Activated naive CD4-positive, alpha-beta T cell treated with anti-CD3 and anti-CD28 coated beads, Interleukin-2, amount 10 ng/mL, durations not matched to agents 7 days and 5 days (primary cell): Measurements from ENCODE around the gene BSCL2.
A peak's percentile ranks its signal among the peaks of the same experiment; 100 is the strongest.

ENCODE experiments used
- CTCF ChIA-PET: fragments of 350-600 bp; sonication (Branson Sonifier 250); formaldehyde crosslinking; loops from one replicate; lab custom pipeline; 2021; ENCODE audit warnings: antibody characterized with exemption; lab: Charles Lee
- DNase-seq: peaks from one replicate; pipeline ENCODE4 v3.0.0-alpha.2; 2020
- H3K27ac Mint-ChIP-seq: one replicate; pipeline ENCODE4 v1.8.0; 2021; ENCODE audit warnings: mild to moderate bottlenecking, moderate library complexity, mixed read lengths
- H3K27me3 Mint-ChIP-seq: one replicate; pipeline ENCODE4 v1.8.0; 2021; ENCODE audit warnings: mild to moderate bottlenecking, mixed read lengths
- H3K36me3 Mint-ChIP-seq: one replicate; pipeline ENCODE4 v1.8.0; 2021; ENCODE audit warnings: mixed read lengths
- H3K4me1 Mint-ChIP-seq: one replicate; pipeline ENCODE4 v1.8.0; 2021; ENCODE audit warnings: mixed read lengths
- H3K4me3 Mint-ChIP-seq: one replicate; pipeline ENCODE4 v1.8.0; 2021; ENCODE audit warnings: mild to moderate bottlenecking, moderate library complexity, mixed read lengths
- H3K9me3 Mint-ChIP-seq: one replicate; pipeline ENCODE4 v1.8.0; 2021; ENCODE audit warnings: mixed read lengths

The BSCL2 gene

DNA sequence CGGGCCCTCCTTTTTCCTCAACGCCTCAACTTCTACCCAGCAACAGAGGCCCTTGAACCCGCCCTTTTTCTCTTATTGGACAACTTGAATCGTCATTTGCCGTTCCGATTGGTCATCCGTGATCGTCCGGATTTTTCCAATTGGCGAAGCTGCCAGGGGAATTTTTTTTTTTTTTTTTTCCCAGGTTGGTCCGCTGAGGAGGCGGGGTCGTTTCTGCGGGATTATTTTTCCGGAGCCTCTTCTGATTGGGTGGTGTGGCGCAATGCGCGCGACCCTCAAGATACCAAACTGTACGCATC lies 20.6 kb upstream of the BSCL2 start:
- Mint-ChIP-seq H3K4me1 (peaks cover 51% of the 10 kb centered on the region), H3K27ac (peak overlapping the region; percentile 99), H3K4me3 (peak overlapping the region; percentile 94), H3K36me3 (peaks cover 54% of the 10 kb centered on the region), H3K27me3 (peaks cover 3% of the 10 kb centered on the region), H3K9me3 (no peaks in the 10 kb centered on the region)
- peak; percentile 90 for DNase-seq
- CTCF ChIA-PET = interaction anchor here (0.8 to 1.3 kb wide), 4 partner anchors 22 to 48 kb away, joined by 3 to 4 read pairs (median 3); no protein-coding TSS in a partner anchor

GRCh38 chr11:62727165-62727871 lies 20.1 kb upstream of the BSCL2 start, which contains the start of gene HNRNPUL2:
TSS of gene HNRNPUL2 (minus strand) at chr11:62727457. CDS start at chr11:62727156, 301 bp downstream.
- CTCF ChIA-PET = interaction anchor here (0.8 to 1.3 kb wide), 4 partner anchors 21 to 48 kb away, joined by 3 to 4 read pairs (median 3); no protein-coding TSS in a partner anchor
- Mint-ChIP-seq H3K36me3 (peaks cover 59% of the 10 kb centered on the region), H3K9me3 (no peaks in the 10 kb centered on the region), H3K4me1 (peaks cover 54% of the 10 kb centered on the region), H3K27ac (peak within 1 kb of the TSS; percentile 99), H3K4me3 (peak within 1 kb of the TSS; percentile 94), H3K27me3 (peaks cover 3% of the 10 kb centered on the region)
- DNase-seq = peak; percentile 99

DNA sequence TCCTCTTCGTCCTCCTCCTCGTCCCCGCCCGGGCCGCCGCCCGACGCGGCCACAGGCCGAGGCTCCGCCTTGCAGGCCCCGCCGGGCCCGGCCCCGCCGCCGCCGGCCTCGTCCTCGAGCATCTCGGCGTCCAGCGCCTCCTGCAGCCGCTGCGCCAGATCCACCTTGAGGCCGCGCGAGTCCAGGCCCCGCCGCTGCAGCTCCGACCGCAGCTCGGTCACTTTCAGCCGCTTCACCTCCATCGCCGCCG lies 19.6 kb upstream of the BSCL2 start:
- peaks cover 3% of the 10 kb centered on the region for H3K27me3 Mint-ChIP-seq
- peak overlapping the region; percentile 99 for H3K27ac Mint-ChIP-seq
- H3K36me3 Mint-ChIP-seq = peaks cover 64% of the 10 kb centered on the region
- H3K4me1 Mint-ChIP-seq = peaks cover 59% of the 10 kb centered on the region
- no peaks in the 10 kb centered on the region for H3K9me3 Mint-ChIP-seq
- no peak for DNase-seq
- H3K4me3 Mint-ChIP-seq = peak overlapping the region; percentile 94
- CTCF ChIA-PET = interaction anchor here (0.8 to 1.3 kb wide), 5 partner anchors 21 to 49 kb away, joined by 3 to 5 read pairs (median 3); no protein-coding TSS in a partner anchor

DNA sequence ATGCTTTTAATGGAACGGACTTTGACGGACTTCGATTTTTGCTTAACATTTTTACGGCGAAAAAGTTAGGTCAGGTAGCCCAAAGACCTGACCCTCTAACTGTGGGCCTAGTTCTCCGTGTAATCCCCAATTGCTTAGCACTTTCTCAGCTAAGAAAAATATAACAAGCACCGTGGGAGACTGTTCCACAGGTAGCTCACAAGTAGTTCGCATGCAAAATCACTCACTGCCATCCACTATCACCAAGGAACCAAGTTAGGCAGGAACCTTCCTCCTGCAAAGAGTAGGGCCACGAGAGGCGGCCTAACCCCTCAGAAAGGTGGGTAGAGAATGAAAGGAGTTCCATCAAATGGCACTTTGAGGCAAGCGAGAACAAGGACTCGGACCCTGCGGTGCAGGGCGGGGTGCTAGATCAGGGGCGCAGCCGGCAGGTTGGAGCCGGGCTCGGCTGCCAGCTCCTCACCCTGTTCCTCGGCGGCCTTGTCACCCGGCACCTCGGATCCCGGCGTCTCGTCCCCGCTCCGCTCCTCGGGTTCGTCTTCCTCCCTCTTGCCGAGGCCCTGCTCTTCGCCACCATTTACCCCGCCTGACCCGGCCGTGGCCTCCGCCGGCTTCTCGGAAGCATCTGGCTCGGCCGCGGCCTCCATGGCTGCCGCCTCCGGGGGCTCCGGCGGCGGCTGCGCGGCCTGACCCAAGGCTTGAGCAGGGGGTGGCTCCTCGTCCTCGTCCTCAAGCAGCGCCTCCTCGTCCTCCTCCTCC lies 19.1 kb upstream of the BSCL2 start:
- peak; percentile 50 for DNase-seq
- Mint-ChIP-seq H3K36me3 (peaks cover 66% of the 10 kb centered on the region), H3K27me3 (peaks cover 3% of the 10 kb centered on the region), H3K9me3 (no peaks in the 10 kb centered on the region), H3K27ac (peak overlapping the region; percentile 99), H3K4me1 (peaks cover 58% of the 10 kb centered on the region), H3K4me3 (peak overlapping the region; percentile 94)
- CTCF ChIA-PET = interaction anchor here (0.6 to 2.0 kb wide), 8 partner anchors 10 to 1328 kb away, joined by 3 to 5 read pairs (median 4); partner anchors contain the start of gene ZBTB3

GRCh38 chr11:62725646-62726045 lies 18.4 kb upstream of the BSCL2 start:
- H3K4me1 Mint-ChIP-seq = peaks cover 59% of the 10 kb centered on the region
- peak overlapping the region; percentile 94 for H3K4me3 Mint-ChIP-seq
- CTCF ChIA-PET = interaction anchor here (0.6 to 2.0 kb wide), 6 partner anchors 10 to 1327 kb away, joined by 3 to 5 read pairs (median 4); partner anchors contain the start of gene ZBTB3
- H3K36me3 Mint-ChIP-seq = peaks cover 70% of the 10 kb centered on the region
- H3K9me3 Mint-ChIP-seq = no peaks in the 10 kb centered on the region
- no peak for DNase-seq
- peaks cover 3% of the 10 kb centered on the region for H3K27me3 Mint-ChIP-seq
- H3K27ac Mint-ChIP-seq = peak overlapping the region; percentile 99

DNA sequence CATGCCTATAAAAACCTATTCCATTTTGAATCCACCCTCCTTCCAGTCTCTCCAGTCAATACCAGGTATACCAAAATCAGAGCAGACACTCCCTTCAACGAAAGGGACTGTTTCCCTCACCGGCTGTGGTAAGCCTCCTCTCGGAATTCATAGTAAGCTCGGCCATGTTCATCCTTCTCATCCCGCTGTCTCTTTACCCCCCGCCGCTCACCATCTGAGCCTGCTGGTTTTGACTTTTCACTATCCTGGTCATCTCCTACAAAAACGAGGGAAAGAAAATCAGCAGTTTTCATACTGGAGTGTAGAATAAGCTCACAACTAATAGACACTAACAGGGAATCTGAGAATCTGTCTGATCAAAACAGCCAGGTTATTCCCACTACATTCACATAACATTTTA lies 16.9 kb upstream of the BSCL2 start:
- no peak for DNase-seq
- Mint-ChIP-seq H3K4me1 (peaks cover 58% of the 10 kb centered on the region), H3K4me3 (peak overlapping the region; percentile 94), H3K27me3 (peaks cover 3% of the 10 kb centered on the region), H3K27ac (peak overlapping the region; percentile 74), H3K36me3 (peaks cover 81% of the 10 kb centered on the region), H3K9me3 (no peaks in the 10 kb centered on the region)
- CTCF ChIA-PET = interaction anchor here (0.9 to 1.4 kb wide), 2 partner anchors 28 to 44 kb away, joined by 4 to 5 read pairs; no protein-coding TSS in a partner anchor

DNA sequence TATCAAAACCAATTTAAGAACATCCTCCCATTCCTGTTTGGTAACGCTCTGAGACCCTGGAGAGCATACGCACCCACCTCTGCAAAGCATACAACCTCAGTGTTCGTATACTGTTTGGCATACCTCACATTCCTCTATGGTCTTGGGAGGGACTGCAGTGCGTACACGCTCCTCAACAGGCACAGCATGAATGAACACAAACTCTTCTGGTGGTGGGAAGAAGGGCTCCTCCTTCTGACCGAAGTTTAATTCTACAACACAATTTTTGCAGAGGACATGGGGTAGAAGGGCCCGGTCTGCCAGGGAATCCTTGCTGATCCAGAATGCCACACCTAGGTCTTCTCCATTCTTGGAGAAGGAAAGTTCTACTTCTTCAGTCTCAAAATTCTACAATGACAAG lies 14.8 kb upstream of the BSCL2 start:
- Mint-ChIP-seq H3K4me3 (no peak overlapping the region), H3K36me3 (peaks cover 86% of the 10 kb centered on the region), H3K9me3 (no peaks in the 10 kb centered on the region), H3K4me1 (peaks cover 65% of the 10 kb centered on the region), H3K27ac (peak overlapping the region; percentile 70), H3K27me3 (no peaks in the 10 kb centered on the region)
- CTCF ChIA-PET = interaction anchor here (0.8 kb wide), 1 partner anchor 45 kb away, joined by 5 read pairs; no protein-coding TSS in a partner anchor
- no peak for DNase-seq

- H3K36me3 Mint-ChIP-seq = peaks cover 89% of the 10 kb centered on the region
- H3K27ac Mint-ChIP-seq = peak overlapping the region; percentile 34
- CTCF ChIA-PET = no interaction called here
- H3K4me3 Mint-ChIP-seq = no peak overlapping the region
- H3K4me1 Mint-ChIP-seq = peaks cover 75% of the 10 kb centered on the region
- H3K27me3 Mint-ChIP-seq = no peaks in the 10 kb centered on the region
- no peaks in the 10 kb centered on the region for H3K9me3 Mint-ChIP-seq
- no peak for DNase-seq
Observed at GRCh38 chr11:62719302-62719978, 12.2 kb upstream of the BSCL2 start.

DNA sequence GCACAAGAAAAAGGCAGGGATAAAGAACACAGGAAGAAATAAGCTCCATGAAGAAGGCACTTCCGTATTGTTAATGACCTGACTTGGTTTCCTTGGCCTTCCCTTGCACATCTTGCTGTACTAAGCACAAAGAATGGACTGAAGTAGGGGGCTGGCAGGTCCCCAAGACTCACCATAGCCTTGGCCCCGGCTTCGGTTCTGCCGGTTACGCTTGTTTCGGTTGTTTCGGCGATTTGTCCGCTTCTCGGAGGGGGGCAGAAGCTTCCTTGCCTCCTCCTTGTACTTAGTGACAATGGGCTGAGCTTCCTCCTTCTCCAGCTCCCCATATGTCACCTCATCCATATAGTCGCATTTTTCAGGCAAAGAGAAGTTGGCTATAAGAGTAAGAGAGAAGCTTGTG lies 9.6 kb upstream of the BSCL2 start:
- Mint-ChIP-seq H3K36me3 (peaks cover 84% of the 10 kb centered on the region), H3K4me3 (no peak overlapping the region), H3K4me1 (peaks cover 76% of the 10 kb centered on the region), H3K27me3 (no peaks in the 10 kb centered on the region), H3K27ac (no peak overlapping the region), H3K9me3 (no peaks in the 10 kb centered on the region)
- DNase-seq = no peak
- CTCF ChIA-PET = interaction anchor here (1.3 kb wide), 1 partner anchor 9 kb away, joined by 4 read pairs; no protein-coding TSS in a partner anchor

DNA sequence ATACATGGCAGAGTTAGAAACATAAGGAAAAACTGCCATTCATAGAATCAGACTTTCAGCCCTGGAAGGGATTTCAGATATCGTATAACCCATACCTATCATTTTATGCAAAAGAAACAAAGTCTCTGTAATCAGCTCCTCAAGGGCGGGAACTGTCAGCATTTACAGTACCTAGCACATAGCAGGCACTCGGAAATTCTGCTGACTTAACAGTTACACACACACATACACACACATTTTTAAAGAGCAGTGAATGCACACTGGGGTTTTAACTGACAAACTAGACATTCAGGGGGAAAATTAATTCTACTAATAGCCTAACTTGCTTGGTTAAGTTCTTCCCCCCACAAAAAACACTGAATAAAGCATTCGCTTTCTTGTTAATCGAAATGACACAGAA lies 9.0 kb upstream of the BSCL2 start:
- H3K4me1 Mint-ChIP-seq = peaks cover 74% of the 10 kb centered on the region
- CTCF ChIA-PET = interaction anchor here (1.3 kb wide), 1 partner anchor 10 kb away, joined by 4 read pairs; no protein-coding TSS in a partner anchor
- DNase-seq = no peak
- peaks cover 82% of the 10 kb centered on the region for H3K36me3 Mint-ChIP-seq
- H3K4me3 Mint-ChIP-seq = no peak overlapping the region
- no peaks in the 10 kb centered on the region for H3K27me3 Mint-ChIP-seq
- no peak overlapping the region for H3K27ac Mint-ChIP-seq
- no peaks in the 10 kb centered on the region for H3K9me3 Mint-ChIP-seq

DNA sequence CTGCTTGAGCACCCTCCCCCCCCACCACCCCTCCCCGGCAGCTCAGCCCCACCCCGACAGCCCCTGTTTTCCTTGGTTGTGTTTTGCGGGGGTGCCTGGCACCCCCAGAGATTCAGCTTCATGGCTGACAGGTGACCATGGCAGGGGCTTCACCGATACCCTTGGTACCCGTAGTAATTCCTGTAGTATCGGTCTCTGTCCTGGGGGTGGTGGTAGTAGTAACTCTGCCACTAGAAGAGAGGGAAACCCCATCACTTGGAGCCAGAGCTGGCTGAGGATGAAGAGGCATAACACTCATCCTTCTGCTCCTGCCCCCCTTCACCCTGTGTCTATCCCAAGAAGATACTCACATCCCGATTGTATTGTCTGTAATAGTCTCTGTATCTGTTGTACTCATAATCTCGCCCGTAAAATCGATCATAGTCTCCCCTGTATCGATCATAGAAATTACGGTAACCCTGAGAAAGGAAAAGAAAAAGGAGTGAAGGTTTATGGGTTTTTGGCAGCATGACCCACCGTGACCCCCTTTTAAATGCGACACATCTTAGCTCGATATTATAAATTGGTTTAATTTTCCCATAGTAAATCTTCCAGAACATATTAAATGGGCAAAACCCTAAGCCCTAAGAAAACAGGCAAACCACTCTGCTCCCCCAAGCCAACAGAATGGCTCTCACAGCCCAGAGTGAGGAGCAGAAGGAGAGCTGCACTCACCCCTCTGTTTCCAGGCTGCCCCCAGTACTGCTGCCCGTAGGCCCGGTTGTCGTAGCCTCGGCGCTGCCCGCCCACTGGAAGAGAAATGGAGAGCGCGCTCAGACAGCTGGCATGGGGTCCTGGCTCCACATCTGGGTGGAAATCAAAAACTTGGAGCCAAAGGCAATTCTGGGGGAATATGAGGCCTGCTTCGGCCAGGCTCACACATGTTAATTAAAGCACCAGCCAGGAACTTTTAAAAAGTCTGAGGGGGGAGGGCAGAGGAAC lies 8.2 kb upstream of the BSCL2 start:
- DNase-seq = no peak
- no peaks in the 10 kb centered on the region for H3K9me3 Mint-ChIP-seq
- H3K4me1 Mint-ChIP-seq = peaks cover 75% of the 10 kb centered on the region
- H3K27ac Mint-ChIP-seq = peak overlapping the region; percentile 82
- no peak overlapping the region for H3K4me3 Mint-ChIP-seq
- CTCF ChIA-PET = interaction anchor here (1.2 to 1.3 kb wide), 2 partner anchors 11 to 71 kb away, joined by 3 to 4 read pairs; no protein-coding TSS in a partner anchor
- no peaks in the 10 kb centered on the region for H3K27me3 Mint-ChIP-seq
- H3K36me3 Mint-ChIP-seq = peaks cover 81% of the 10 kb centered on the region

DNA sequence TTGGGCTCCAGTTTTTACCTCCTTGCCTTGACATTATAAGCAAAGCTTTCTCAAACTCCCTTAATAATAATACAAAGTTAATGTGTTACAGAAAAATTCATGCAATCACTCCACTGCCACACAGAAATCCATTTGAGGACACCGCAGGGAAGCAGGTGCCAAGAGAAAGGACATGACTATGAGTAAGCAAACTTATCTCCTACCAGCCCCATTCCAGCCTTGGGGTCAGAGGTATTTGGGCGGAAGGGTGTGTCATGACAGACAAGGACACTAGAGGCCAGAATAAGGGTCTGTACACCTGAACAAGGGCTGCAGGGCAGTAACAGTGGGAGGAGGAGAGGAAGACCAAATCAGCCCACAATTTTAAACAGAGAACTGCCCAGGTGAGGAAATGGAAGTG lies 6.1 kb upstream of the BSCL2 start:
- H3K27ac Mint-ChIP-seq = peak overlapping the region; percentile 98
- H3K4me3 Mint-ChIP-seq = peak overlapping the region; percentile 35
- peaks cover 84% of the 10 kb centered on the region for H3K4me1 Mint-ChIP-seq
- CTCF ChIA-PET = interaction anchor here (0.7 to 1.1 kb wide), 2 partner anchors 13 to 19 kb away, joined by 3 read pairs; no protein-coding TSS in a partner anchor
- no peak for DNase-seq
- H3K36me3 Mint-ChIP-seq = peaks cover 77% of the 10 kb centered on the region
- no peaks in the 10 kb centered on the region for H3K9me3 Mint-ChIP-seq
- H3K27me3 Mint-ChIP-seq = no peaks in the 10 kb centered on the region

DNA sequence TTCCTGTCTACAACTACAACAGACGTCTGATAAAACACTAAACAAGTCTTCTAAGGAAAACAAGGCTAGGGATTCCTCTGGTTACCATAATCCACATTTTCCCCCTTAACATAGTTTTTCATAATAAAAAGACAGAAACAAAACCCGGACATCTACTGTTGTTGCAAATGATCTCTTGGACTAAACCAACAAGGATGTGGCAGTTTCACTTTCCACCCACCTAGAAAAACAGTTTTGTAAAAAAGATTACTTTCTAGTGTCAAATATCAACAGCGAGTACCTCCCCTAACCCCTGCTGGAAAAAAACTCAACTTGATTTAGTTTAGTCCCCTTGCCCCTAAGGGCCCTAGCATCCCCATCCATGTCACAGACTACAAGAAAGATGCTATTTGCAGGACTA lies 5.6 kb upstream of the BSCL2 start:
- Mint-ChIP-seq H3K27ac (peak overlapping the region; percentile 98), H3K4me3 (peak overlapping the region; percentile 56), H3K4me1 (peaks cover 85% of the 10 kb centered on the region), H3K9me3 (no peaks in the 10 kb centered on the region), H3K27me3 (no peaks in the 10 kb centered on the region), H3K36me3 (peaks cover 73% of the 10 kb centered on the region)
- CTCF ChIA-PET = interaction anchor here (0.7 kb wide), 2 partner anchors 18 to 33 kb away, joined by 3 read pairs; no protein-coding TSS in a partner anchor
- no peak for DNase-seq
